Measurements from ENCODE around the gene NAA20. TPM values are rescaled to one million over a fixed set of nuclear protein-coding genes. Genes with fewer than 3 reads are reported as not detected.
A peak's percentile ranks its signal among the peaks of the same experiment; 100 is the strongest.

NAA20 gene
- total and polyA plus RNA-seq, 10 donors = 19.3 to 68.4 (median 40.0) TPM

DNA sequence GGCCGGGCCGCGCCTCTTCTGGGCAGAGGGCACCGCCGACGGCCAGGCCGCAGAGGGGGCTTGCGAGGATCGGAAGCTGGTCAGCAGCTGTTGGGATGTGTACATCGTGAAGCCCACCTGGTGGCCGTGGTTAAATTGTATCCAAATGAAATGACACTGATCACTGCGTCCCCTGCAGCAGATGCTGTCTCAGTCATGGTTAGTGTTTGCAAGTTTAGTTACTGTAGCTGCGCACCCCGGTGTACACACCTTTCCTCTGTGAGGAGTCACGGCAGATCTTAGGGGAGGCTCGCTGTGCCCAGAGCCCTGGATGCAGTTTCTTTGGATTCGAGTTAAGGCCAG lies 653 bp downstream of the NAA20 start:
- peaks cover 20 to 75% (median 46%) of the 10 kb centered on the region in 6 donors for H3K4me1 ChIP-seq
- H3K9me3 ChIP-seq = no peaks in the 10 kb centered on the region
- no peak for DNase-seq
- H3K36me3 ChIP-seq = peaks cover 0 to 12% (median 2%) of the 10 kb centered on the region in 6 donors
- peak overlapping the region; percentile 59 to 88 (median 78) for H3K27ac ChIP-seq
- H3K27me3 ChIP-seq (replicated peaks in 1 of 7) = no peaks in the 10 kb centered on the region
- TF ChIP-seq POLR2AphosphoS5 (IDR thresholded peaks at IDR 0.05) = no peak
- TF ChIP-seq POLR2A (IDR thresholded peaks at IDR 0.05) = no peak
- TF ChIP-seq, protein P1, sequence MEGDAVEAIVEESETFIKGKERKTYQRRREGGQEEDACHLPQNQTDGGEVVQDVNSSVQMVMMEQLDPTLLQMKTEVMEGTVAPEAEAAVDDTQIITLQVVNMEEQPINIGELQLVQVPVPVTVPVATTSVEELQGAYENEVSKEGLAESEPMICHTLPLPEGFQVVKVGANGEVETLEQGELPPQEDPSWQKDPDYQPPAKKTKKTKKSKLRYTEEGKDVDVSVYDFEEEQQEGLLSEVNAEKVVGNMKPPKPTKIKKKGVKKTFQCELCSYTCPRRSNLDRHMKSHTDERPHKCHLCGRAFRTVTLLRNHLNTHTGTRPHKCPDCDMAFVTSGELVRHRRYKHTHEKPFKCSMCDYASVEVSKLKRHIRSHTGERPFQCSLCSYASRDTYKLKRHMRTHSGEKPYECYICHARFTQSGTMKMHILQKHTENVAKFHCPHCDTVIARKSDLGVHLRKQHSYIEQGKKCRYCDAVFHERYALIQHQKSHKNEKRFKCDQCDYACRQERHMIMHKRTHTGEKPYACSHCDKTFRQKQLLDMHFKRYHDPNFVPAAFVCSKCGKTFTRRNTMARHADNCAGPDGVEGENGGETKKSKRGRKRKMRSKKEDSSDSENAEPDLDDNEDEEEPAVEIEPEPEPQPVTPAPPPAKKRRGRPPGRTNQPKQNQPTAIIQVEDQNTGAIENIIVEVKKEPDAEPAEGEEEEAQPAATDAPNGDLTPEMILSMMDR (IDR thresholded peaks at IDR 0.05 in 8 of 11, conservative IDR thresholded peaks at IDR 0.05 in 3 of 11) = no peak
- 4 to 9% (median 6%) methylated on average over 7 to 17 of the region's 17 CpGs for WGBS, 5 donors
- peak overlapping the region; percentile 94 to 99 (median 97) for H3K4me3 ChIP-seq
- intact Hi-C loops (cut with DNase I; ENCODE audit: low total_unique reads) = no loop called here

DNA sequence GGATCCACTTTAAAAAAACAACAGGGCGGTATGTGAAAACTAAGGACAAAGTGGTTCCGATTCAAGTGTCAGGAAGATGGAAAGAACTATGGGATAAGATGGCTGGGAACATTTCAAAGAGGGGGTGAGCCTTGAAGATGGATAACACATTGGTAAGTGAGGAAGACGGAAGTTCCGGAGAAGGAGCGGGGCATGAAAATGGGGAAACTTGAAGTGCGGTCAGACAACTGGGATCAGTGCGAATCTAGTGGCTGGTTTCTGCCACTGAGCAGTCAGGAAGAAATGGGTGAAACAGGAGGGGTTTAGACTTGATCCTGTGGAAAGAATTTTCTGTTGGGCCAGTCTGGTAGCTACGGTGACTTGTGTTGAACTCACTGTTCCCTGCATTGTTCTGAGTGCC lies 1.2 kb downstream of the NAA20 start:
- DNase-seq = no peak
- Histone ChIP-seq H3K27ac (no peak overlapping the region), H3K9me3 (no peaks in the 10 kb centered on the region), H3K4me3 (peak overlapping the region in 5 of 8 donors; percentile 94 to 98 (median 96)), H3K27me3 (replicated peaks in 1 of 7) (no peaks in the 10 kb centered on the region), H3K4me1 (peaks cover 20 to 76% (median 48%) of the 10 kb centered on the region in 6 donors), H3K36me3 (peaks cover 0 to 18% (median 4%) of the 10 kb centered on the region in 6 donors)
- TF ChIP-seq POLR2AphosphoS5 (IDR thresholded peaks at IDR 0.05) (no peak), POLR2A (IDR thresholded peaks at IDR 0.05) (no peak)
- TF ChIP-seq, protein P1 (IDR thresholded peaks at IDR 0.05 in 8 of 11, conservative IDR thresholded peaks at IDR 0.05 in 3 of 11) = no peak
- 84 to 94% (median 89%) methylated on average over 8 of the region's 8 CpGs for WGBS, 5 donors
- intact Hi-C loops (cut with DNase I; ENCODE audit: low total_unique reads) = no loop called here

DNA sequence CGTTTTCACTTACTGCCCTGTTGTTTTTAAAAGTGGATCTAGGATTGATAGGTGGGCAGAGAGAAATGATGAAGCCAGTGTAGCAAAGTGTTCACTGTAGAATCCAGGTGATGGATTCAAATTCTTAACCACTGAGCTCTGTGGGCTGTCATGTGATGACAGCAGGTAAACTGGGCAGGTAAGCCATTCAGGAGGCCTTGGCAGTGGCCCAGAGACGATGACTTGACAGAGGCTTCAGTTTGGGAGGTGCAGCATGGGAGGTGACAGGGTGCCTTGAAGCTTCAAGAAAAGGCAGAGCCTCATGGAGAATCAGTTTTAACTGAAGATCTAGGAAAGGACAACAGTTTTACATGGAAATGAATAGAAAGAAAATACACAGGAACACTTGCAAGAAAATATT lies 2.0 kb downstream of the NAA20 start:
- no peak for TF ChIP-seq POLR2A (IDR thresholded peaks at IDR 0.05)
- intact Hi-C loops (cut with DNase I; ENCODE audit: low total_unique reads) = no loop called here

DNA sequence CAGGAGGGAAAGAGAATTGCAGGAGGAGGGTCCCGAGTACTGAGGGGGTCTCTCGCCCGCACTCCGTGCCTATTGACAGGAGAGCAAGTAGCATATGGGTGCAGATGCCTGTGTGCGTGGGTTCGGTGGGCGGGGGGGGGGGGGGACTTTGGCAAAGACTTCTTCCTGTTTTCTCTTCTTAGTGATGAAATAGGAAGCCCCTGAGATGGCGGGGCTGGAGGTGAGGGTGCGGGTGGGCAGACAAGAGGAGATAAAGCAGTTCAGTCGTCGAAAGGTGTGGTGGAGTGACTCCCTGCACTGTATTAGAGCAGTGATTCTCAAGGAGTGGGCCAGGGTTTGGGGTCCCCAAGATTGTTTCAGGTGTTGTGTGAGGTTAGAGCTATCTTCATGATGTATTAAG lies 3.7 kb downstream of the NAA20 start:
- H3K9me3 ChIP-seq = no peaks in the 10 kb centered on the region
- TF ChIP-seq POLR2AphosphoS5 (IDR thresholded peaks at IDR 0.05) (no peak), POLR2A (IDR thresholded peaks at IDR 0.05) (no peak)
- TF ChIP-seq, protein P1 (IDR thresholded peaks at IDR 0.05 in 8 of 11, conservative IDR thresholded peaks at IDR 0.05 in 3 of 11) = no peak
- peak overlapping the region in 1 of 8 donors; percentile 13 for H3K27ac ChIP-seq
- 55 to 76% (median 72%) methylated on average over 11 of the region's 11 CpGs for WGBS, 5 donors
- no peak overlapping the region for H3K4me3 ChIP-seq
- no peak for DNase-seq
- H3K36me3 ChIP-seq = peaks cover 0 to 36% (median 10%) of the 10 kb centered on the region in 6 donors
- H3K27me3 ChIP-seq (replicated peaks in 1 of 7) = no peaks in the 10 kb centered on the region
- peaks cover 20 to 72% (median 48%) of the 10 kb centered on the region in 6 donors for H3K4me1 ChIP-seq
- intact Hi-C loops (cut with DNase I; ENCODE audit: low total_unique reads) = no loop called here

More for the DNA sequence above, 2.0 kb downstream of the NAA20 start:
- peaks cover 20 to 80% (median 48%) of the 10 kb centered on the region in 6 donors for H3K4me1 ChIP-seq
- no peaks in the 10 kb centered on the region for H3K27me3 ChIP-seq (replicated peaks in 1 of 7)
- no peak for DNase-seq
- H3K4me3 ChIP-seq = peak overlapping the region in 1 of 8 donors; percentile 94
- no peaks in the 10 kb centered on the region for H3K9me3 ChIP-seq
- H3K27ac ChIP-seq = no peak overlapping the region
- WGBS, 5 donors = 73 to 91% (median 85%) methylated on average over 2 of the region's 2 CpGs
- H3K36me3 ChIP-seq = peaks cover 0 to 25% (median 4%) of the 10 kb centered on the region in 6 donors

Data from spleen (tissue), 11 donors.